AG04450 (cell line): ENCODE results near the gene FKBP1A. TPM values are rescaled to one million over a fixed set of nuclear protein-coding genes. Genes with fewer than 3 reads are reported as not detected.

Source experiments
- CTCF ChIA-PET: fragments of 300-600, 350-600 bp; formaldehyde crosslinking; extraction: SDS; loops from one replicate; lab custom pipeline; 2022; ENCODE audit warnings: antibody characterized with exemption, inconsistent platforms; lab: Charles Lee
- POLR2A ChIA-PET: fragments of 350-600 bp; formaldehyde crosslinking; extraction: SDS; loops from one replicate; lab custom pipeline; 2021; ENCODE audit warnings: antibody characterized with exemption, inconsistent platforms; lab: Yijun Ruan, JAX
- DNase-seq: peaks from one replicate; pipeline ENCODE4 v3.0.0-alpha.2; 2011; ENCODE audit warnings: low read depth, low spot score
- H3K27ac ChIP-seq: one replicate; pipeline ENCODE4 v1.5.1; 2012; ENCODE audit warnings: low read depth, low read length, control low read depth
- H3K27me3 ChIP-seq: one replicate; pipeline ENCODE4 v1.6.0; 2012; ENCODE audit warnings: low read length; ENCODE audit not compliant: control insufficient read depth, insufficient read depth
- H3K4me3 ChIP-seq: 2 replicates; pipeline ENCODE4 v1.5.1; 2011; ENCODE audit warnings: mild to moderate bottlenecking, low read depth, low read length, control low read depth
- H3K9me3 ChIP-seq: 2 replicates; pipeline ENCODE4 v1.5.1; 2012; ENCODE audit warnings: low read length; ENCODE audit not compliant: control insufficient read depth, insufficient read depth
- polyA plus RNA-seq: library from polyadenylated mRNA; depleted of rRNA; stranded (reverse); fragments of >200 nt; gene quantifications from 2 replicates; pipeline ENCODE4 v1.2.3, GENCODE V29; 2011
- TF ChIP-seq, protein P1 (sequence below): IDR thresholded peaks from 2 replicates; pipeline ENCODE4 v1.5.1; 2011; ENCODE audit warnings: low read depth, low read length, control low read depth, inconsistent platforms

FKBP1A gene
- polyA plus RNA-seq, 1 experiment: 579 TPM

GRCh38 chr20:1373614-1374013, 19.2 kb downstream of the FKBP1A start:
- H3K27me3 ChIP-seq: no peaks in the 10 kb centered on the region
- no peak overlapping the region for H3K4me3 ChIP-seq
- TF ChIP-seq, protein P1, sequence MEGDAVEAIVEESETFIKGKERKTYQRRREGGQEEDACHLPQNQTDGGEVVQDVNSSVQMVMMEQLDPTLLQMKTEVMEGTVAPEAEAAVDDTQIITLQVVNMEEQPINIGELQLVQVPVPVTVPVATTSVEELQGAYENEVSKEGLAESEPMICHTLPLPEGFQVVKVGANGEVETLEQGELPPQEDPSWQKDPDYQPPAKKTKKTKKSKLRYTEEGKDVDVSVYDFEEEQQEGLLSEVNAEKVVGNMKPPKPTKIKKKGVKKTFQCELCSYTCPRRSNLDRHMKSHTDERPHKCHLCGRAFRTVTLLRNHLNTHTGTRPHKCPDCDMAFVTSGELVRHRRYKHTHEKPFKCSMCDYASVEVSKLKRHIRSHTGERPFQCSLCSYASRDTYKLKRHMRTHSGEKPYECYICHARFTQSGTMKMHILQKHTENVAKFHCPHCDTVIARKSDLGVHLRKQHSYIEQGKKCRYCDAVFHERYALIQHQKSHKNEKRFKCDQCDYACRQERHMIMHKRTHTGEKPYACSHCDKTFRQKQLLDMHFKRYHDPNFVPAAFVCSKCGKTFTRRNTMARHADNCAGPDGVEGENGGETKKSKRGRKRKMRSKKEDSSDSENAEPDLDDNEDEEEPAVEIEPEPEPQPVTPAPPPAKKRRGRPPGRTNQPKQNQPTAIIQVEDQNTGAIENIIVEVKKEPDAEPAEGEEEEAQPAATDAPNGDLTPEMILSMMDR: no peak
- no peak for DNase-seq
- H3K27ac ChIP-seq: no peak overlapping the region
- ChIA-PET POLR2A (interaction anchor here (0.5 kb wide), 1 partner anchor 110 kb away, joined by 7 read pairs; no protein-coding TSS in a partner anchor), CTCF (no interaction called here)
- no peaks in the 10 kb centered on the region for H3K9me3 ChIP-seq

GRCh38 chr20:1373036-1373435, 19.8 kb downstream of the FKBP1A start:
- Histone ChIP-seq H3K27ac (no peak overlapping the region), H3K4me3 (no peak overlapping the region), H3K27me3 (no peaks in the 10 kb centered on the region), H3K9me3 (no peaks in the 10 kb centered on the region)
- DNase-seq: no peak
- ChIA-PET CTCF (no interaction called here), POLR2A (interaction anchor here (0.5 kb wide), 1 partner anchor 109 kb away, joined by 7 read pairs; no protein-coding TSS in a partner anchor)
- TF ChIP-seq, protein P1: no peak

GRCh38 chr20:1371830-1372539, 20.9 kb downstream of the FKBP1A start:
- TF ChIP-seq, protein P1: no peak
- Histone ChIP-seq H3K27me3 (no peaks in the 10 kb centered on the region), H3K4me3 (no peak overlapping the region), H3K27ac (no peak overlapping the region), H3K9me3 (no peaks in the 10 kb centered on the region)
- DNase-seq: no peak
- ChIA-PET POLR2A (no interaction called here), CTCF (no interaction called here)

DNA sequence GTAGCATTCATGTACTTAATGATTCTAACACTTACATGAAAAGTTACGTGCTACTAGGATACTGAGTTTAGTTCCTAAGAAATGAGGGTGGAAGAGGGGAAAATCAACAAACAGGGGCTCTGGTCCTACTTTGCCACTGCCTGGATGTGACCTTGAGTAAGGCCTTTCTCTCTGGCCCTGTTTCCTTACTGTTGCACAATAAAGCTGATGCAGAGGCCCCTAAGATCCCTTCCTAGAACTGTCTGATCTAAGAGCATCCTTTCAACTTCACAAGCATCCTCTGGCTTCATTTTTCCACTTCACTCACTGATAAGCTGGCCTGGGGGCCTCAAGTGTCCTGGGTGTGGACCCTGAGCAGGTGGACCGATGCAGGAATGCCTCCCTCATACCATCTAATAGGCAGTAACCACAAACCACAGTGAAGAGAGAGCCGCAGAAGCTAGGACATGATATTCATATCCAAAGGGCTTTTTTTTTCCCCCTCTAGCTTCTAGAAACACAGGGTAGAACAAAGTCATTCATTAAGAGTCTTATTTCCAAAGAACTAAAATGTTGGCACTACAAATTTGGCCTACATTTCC, 21.6 kb downstream of the FKBP1A start:
- POLR2A ChIA-PET: no interaction called here
- Histone ChIP-seq H3K9me3 (no peaks in the 10 kb centered on the region), H3K27me3 (no peaks in the 10 kb centered on the region), H3K4me3 (no peak overlapping the region), H3K27ac (peak overlapping the region; percentile 61)
- TF ChIP-seq, protein P1: no peak
- no peak for DNase-seq
- CTCF ChIA-PET: no interaction called here

DNA sequence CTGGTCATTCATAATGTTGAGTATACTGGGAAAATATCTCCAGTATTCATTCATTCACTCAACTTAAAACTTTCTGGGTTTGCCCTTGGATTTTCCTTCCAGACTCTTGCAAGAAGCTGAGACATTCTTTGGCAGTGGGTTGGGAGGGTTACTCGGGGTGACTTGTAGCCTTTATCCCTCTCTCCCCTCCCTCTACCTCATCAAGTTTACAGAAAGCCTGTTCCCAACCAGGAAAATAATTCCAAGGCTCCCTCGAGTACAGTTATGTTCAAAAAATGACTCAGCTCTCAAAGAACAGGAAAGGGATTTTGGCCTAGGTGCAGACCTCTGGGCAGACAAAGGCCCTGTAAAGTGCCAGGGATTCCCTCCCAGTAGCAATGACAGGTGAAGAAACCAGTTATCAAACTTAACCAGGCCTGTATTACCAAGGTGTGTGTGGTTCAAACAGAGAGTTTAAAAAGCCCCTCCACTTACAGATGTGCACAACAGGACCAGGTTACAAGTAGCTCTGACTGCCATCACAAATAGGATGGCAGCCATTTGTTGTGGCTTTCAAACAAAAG, 22.2 kb downstream of the FKBP1A start:
- CTCF ChIA-PET: no interaction called here
- no peaks in the 10 kb centered on the region for H3K9me3 ChIP-seq
- peak overlapping the region; percentile 61 for H3K27ac ChIP-seq
- no peak overlapping the region for H3K4me3 ChIP-seq
- TF ChIP-seq, protein P1: no peak
- POLR2A ChIA-PET: no interaction called here
- DNase-seq: no peak
- H3K27me3 ChIP-seq: no peaks in the 10 kb centered on the region
